NCI-H1417 treated with DMSO at 0.1 percent for 48 hours (cell line): Measurements from ENCODE around the gene RBBP4.
A peak's percentile ranks its signal among the peaks of the same experiment; 100 is the strongest.
"Not testable (repeated sequence)": the region's sequence is repeated elsewhere in the genome, so short reads cannot be mapped to it uniquely, and the experiment has no call there.

ENCODE experiments used
- DNase-seq: peaks from one replicate; lab custom pipeline; 2025; lab: John Stamatoyannopoulos, UW

Gene RBBP4

DNA sequence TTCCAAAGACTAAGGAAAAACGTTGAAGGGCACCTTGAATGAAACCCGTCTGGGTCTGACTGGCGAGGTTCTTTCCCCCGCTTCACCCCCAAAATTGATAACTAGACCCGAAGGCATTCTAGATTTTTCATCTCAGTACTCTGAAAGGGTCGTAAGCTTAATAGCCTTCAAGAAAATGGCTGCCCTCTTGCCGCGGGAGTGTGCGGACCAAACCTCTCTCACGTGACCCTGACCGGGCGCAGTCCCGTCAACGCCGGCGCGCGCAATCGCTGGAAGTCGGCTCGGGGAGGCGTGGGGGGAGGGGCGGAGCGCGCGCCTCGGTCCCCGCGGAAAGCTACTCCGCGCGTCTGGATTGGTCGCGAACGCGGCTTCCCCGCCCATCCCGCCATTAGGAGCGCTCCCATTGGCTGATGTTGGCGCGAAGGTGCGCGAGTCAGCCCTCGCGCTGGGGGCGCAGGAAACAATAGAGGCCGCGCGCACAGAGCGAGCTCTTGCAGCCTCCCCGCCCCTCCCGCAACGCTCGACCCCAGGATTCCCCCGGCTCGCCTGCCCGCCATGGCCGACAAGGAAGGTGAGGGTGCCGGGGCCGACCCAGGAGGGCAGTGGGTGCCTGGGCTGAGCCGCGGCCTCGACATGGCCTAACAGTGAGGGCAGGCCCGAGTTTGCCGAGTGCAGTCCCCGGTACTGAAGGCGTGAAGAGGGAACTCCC lies at the start of gene RBBP4:
Gene RBBP4 (plus strand): TSS at position 457 of the 709 bp plus-strand sequence. CDS start 99 bp downstream, at position 556.
- peak; percentile 73 for DNase-seq

DNA sequence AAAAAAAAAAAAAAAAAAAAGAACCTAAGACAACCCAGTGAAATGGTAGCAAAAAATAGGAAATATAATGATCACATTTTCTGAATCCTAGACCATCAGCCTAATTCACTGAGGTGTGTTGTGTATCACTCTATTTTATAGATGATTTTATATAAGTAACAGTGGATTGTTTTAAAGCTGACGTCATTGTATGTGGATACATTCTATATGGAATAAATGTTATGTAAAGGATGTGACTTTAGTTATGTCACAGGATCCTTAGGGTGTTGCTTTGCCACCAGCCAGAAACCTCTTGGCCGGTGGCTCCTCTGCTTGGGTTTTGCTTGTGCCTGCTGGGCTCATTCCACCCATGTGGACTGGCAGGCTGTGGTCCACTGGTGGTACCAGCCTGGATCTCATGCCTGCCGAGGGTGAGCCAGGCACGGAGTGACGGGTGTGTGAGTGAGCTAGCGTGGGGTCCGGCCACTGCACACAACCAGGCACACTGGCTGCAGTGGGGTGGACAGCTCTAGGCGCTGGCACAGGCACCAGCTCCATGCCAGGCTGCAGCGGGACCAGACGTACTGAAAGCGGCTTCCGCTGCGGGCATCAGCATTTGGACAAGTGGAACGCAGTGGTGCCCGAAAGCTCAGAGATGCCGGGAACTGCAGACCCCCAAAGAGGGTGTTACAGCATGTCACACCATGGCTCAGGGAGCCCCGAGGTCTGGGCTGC lies 45.1 kb upstream of the RBBP4 start:
- no peak for DNase-seq

DNA sequence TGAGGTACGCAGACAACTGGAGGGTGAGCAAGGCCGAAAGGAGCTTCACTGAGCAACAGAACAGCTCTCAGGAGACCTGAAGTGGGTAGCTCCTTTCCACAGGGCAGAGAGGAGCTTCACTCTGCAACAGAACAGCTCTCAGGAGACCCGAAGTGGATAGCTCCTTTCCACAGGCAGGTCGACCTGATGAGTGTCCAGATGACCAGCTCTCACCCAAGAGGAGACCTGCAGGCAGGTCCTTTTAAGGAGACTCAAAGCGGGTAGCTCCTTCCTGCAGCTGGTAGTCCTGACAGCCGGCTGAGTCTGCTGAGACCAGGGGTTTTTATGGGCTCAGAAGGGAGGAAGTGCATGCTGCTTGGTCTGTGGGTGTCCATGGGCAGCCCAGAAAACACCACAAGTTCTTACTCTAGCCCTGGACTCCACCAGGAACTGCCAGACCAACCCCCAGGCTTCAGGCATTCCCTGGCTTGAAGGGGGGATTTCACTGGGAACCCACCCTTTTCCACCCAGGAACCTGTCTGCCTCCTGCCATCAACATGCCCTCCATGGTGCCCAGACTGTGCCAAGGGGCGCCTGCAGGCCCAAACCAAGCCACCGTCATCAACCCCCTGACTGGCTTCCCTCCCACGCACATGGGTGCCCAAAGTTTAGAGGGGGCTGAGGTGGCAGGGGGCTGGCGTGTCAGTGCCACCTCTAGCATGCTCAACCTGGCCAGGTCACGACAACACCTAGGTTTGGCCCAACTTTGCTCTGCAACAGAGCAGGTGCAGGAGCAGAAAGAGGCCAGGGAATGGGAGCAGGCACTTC lies 44.2 kb upstream of the RBBP4 start:
- no peak for DNase-seq

DNA sequence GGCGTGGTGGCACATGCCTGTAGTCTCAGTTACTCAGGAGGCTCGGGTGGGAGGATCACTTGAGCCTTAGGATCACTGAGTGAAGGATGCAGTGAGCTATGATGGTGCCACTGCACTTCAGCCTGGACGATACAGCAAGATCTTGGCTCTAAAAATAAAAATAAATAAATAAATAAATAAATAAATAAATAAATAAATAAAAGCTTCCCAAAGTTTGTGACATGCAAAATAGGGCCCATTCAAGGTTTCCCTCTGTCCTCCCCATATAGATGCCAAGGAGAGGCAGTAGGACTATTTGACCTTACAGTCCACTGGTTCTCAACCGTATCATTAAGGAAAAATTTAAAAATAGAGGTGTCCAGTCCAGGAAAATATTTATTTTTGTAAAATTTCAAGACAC lies 41.8 kb upstream of the RBBP4 start:
- no peak for DNase-seq

DNA sequence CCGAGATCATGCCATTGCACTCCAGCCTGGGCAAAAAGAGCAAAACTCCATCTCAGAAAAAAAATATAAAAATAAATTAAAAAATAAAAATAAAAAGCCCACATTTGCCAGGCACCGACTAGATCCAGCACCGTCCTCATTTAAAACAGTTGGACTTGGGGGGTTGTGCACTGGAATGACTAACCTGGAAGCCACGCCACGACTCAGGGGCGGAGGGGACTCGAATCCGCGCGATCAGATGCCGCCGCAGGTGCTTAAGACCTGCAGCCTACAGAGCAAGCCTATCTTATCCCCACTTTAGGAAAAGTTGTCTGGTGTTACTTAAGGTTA lies 39.2 kb upstream of the RBBP4 start:
- DNase-seq = no peak

DNA sequence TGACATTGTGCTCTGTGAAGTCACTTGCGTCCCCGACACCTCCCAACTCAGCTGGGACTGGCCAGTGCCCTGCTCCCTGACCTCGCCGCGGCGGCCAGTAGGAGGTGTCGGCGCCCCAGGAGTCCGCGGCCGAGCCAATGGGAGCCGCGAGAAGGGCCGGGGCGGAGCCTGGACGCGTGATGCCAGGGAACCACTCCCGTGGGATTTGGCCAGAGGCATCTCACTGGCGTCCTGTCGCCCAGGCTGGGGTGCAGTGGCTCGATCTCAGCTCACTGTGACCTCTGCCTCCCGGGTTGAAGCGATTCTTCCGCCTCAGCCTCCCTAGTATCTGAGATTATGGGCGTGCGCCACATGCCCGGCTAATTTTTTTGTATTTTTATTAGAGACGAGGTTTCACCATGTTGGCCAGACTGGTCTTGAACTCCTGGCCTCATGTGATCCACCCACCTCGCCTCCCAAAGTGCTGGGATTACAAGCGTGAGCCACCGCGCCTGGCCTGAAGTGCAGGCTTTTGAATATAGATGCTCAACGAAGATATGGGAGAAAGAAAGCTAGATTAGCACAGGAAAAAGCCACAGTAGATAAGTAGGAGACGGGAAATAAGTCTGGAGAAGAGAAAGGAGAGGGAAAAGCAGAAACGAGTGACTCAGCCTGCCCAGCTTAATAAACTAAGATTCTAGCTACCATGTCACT lies 38.7 kb upstream of the RBBP4 start:
- DNase-seq = peak; percentile 20

DNA sequence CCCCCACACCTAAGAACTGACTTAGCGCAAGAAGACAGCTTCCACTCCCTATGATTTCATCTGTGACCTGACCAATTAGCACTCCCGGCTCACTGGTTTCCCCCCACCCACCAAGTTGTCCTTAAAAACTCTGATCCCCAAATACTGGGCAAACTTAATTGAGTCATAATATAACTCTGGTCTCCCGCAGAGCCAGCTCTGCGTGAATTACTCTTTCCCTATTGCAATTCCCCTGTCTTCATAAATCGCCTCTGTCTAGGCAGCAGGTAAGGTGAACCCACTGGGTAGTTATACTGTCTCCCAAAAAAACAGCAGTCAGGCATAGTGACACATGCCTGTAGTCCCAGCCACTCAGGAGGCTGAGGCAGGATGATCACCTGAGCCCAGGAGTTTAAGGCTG lies 37.5 kb upstream of the RBBP4 start:
- DNase-seq = no peak

DNA sequence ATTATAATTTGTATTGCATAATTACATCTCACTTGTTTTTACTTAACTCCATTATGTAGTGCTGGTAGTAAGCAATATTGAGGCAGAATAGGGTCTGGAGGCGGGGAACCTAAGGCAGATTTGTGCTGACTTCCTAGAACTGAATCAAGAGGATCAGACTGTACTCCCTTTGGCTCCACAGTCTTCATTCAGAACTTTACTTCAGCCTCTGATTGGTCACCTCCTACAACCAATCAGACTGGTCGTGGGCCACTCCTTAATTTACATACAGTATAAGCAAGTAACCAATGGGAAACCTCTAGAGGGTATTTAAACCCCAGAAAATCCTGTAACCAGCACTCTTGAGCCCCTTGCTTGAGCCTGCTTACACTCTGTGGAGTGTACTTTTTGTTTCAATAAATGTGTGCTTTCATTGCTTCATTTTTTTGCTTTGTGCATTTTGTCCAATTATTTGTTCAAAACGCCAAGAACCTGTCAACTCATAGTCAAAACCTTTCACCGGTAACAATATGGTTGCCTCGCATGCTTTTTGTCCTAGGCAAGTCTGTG lies 32.3 kb upstream of the RBBP4 start:
- no peak for DNase-seq

DNA sequence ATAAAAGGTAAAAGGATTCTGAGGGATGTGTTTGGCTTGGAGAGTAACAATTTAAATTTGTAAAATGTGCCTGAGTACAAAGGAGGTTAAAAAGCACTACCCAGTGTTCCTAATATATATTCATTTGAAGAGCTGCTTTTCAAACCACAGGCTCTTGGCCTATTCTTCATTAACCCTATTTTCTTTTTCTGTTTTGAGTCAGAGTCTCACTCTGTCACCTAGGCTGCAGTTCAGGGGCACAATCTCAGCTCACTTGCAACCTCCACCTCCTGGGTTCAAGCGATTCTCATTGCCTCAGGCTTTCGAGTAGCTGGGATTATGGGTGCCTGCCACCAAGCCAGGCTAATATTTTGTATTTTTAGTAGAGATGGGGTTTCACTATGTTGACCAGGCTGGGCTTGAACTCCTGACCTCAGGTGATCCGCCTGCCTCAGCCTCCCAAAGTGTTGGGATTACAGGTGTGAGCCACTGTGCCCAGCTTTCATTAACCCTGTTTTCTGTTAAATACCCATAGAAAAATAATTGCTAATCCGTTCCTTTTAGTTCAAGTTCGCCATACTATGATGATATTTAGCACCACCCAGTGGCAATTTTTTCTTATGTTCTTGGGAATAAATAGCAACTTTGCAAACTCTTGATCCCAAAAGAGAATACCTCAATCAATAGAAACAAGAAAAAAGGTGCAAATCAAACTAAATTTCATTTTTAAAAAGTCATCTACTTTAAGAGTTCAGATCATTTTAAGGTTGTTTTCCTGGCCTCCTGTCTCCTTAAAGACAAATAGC lies 31.1 kb upstream of the RBBP4 start:
- no peak for DNase-seq

DNA sequence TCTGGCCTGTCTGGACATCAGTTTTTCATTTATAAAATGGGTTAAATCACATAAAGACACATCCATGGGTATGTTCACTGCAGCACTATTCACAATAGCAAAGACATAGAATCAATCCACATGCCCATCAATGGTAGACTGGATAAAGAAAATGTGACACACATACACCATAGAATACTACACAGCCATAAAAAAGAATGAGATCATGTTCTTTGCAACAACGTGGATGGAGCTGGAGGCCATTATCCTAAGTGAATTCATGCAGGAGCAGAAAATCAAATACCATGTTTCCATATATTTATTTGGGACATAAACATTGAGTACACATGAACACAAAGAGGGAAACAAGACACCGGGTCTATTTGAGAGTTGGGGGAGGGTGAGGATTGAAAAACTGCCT lies 28.8 kb upstream of the RBBP4 start:
- DNase-seq = no peak

DNA sequence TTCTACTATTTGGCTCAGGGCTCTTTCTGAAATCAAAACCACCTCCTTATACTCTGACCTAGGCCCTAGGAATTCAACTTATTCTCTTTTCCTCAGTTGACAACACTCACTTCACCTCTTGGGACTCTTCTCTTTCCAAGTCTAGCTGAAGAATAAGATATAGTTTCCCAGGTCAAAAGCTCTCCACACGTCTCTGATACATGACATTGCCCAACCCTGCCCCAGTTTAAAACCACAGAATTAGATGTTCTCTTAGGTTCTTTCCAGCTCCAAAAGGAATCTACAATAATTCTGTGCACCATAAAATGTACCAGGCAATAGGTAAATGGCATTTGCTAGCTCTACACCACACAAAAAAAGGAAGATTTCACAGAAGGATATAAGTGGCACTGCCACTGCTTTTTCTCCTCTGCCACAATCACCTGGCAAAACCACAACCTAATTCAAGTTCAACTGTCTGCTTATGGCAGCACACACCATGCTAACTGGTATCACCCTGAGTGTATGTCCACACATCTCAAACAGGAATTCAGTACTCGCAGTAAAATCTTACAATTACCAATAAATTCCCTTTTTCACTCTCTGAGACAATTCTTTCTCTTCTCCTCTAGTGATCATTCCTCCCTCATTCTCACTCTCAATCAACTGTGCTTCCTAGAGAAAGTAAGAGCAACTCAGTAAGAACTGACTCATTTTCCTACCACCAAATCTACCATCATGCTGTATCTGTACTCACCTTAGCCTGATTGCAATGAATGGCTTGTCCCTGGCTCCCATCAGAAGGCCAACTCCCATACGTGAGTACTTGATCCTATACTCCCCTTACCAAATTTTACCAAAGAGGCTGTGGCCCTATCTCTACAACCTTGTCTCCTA lies 28.0 kb upstream of the RBBP4 start:
- DNase-seq = no peak

DNA sequence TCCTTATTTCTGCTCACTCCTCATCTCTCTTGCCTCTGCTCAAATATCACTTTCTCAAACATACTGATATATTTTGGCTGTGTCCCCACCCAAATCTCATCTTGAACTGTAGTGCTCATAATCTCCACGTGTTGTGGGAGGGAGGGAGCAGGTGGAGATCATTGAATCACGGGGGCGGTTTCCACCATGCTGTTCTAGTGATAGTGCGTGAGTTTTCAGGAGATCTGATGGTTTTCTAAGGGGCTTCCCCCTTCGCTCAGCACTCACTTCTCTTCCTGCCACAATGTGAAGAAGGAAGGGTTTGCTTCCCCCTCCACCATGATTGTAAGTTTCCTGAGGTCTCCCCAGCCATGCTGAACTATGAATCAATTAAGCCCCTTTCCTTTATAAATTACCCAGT lies 27.2 kb upstream of the RBBP4 start:
- DNase-seq = no peak

DNA sequence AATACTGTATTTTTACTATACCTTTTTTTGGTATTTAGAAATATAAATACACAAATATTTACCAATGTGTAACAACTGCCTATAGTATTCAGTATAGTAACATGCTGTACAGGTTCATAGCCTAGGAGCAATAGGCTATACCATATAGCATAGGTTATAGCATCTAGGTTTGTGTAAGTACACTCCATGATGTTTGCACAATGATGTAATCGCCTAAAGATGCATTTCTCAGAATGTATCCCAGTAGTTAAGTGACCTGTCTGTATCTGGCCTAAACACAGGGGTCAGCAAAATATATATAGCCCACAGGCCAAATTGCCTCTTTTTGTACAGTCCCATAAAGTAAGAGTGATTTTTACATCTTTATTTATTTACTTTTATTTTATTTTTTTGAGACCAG lies 24.8 kb upstream of the RBBP4 start:
- no peak for DNase-seq

DNA sequence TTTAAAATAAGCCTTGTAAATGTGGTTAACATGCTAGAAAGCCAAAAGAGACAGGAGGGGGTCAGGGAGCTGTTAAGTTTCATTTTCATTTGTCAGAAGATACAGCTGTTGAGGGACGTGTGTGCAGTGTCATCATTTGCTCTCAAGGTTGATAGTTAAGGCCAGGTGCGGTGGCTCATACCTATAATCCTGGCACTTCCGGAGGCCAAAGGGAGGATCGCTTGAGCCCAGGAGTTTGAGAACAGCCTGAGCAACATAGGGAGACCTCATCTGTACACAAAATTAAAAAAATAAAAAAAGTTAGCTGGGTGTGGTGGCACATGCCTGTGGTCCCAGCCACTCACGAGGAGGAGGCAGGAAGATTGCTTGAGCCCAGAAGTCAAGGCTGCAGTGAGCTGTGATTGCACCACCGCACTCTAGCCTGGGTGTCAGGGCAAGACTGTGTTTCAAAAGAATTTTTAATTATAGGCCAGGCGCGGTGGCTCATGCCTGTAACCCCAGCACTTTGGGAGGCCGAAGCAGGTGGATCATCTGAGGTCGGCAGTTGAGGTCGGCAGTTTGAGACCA lies 23.3 kb upstream of the RBBP4 start:
- no peak for DNase-seq

DNA sequence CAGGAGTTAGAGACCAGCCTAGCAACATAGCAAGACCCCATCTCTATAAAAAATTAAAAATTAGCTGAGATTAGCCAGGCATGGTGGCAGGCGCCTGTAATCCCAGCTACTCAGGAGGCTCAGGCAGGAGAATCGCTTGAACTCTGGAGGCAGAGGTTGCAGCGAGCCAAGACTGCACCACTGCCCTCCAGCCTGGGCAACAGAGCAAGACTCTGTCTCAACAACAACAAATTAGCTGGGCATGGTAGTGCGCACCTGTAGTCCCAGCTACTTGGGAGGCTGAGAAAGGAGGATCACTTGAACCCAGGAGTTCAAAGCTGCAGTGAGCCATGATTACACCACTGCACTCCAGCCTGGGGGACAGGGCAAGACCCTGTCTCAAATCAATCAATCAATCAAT lies 20.8 kb upstream of the RBBP4 start:
- not testable (repeated sequence) for DNase-seq

DNA sequence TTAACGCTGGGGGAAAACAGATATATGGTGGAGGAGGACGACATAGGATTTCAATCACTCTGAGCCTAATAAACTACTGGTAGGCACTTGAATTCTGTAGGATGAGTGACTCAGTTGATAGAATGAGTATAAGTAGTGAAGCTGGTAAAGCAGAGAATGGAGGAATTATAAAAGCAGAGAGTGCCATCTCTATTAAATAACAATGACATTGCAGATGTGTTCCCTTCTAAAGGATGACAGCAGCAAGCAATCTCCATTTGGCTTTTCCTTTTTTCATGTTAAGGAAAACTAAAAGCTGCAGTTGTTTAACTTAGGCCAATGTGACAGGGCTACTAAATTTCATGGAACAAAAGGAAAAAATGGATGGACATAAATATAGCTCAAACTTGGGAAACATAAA lies 18.2 kb upstream of the RBBP4 start:
- no peak for DNase-seq

DNA sequence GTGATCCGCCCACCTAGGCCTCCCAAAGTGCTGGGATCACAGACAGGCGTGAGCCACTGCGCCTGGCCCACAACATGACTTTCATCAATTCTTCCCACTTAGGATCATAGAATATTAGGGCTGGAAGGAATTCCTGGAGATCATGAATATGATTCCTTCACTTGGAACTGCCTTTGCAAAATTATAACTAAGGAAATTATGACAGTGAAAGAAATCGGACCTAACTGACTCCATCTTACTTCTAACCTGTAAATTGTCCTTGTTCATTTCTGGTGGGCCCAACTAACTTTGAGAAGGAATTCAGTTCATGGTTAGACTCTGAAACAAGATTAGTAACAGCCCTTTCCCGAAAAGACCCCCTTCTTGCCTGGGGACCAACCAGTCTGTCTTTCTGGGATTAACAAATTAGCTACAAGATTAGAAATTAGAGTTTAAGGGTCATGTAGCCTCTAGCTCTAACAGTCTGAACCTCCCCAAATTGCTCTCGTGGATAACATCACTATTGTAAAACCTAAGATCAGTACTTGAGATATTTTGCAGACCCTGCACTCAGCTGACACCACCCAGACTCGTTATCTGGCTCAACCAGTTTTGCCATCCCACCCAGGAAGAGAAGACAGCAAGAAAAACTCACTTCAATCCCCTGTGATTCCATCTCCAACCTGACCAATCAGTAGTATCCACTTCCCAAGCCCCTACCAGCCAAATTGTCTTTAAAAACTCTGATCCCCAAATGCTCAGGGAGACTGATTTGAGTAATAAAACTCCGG lies 15.3 kb upstream of the RBBP4 start:
- DNase-seq = no peak

DNA sequence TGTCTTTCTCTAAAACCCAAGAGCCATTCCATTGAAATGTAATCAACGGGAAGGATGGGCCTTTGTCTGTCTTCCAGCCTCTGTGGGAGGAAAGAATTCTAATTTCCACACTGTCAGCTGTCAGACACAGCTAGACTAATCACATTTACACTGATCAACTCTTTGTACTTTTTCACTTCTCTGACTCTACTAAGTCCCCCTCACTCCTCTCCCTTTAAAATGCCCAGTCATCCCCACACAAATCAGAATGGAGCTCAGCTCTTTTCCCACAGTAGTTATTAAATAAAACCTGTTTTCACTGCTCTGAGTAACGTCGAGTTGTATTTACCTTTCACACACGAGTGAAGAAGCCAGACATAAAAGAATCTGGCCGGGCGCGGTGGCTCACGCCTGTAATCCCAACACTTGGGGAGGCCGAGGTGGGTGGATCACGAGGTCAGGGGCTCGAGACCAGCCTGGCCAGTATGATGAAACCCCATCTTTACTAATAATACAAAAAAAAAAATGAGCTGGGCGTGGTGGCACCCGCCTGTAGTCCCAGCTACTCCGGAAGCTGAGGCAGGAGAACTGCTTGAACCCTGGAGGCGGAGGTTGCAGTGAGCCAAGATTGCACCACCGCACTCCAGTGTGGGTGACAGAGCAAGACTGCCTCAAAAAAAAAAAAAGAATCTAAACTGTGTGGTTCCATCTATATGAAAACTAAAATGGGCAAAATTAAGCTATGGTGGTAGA lies 13.9 kb upstream of the RBBP4 start:
- no peak for DNase-seq
